Measurements from ENCODE around the gene MLLT6.

DNA sequence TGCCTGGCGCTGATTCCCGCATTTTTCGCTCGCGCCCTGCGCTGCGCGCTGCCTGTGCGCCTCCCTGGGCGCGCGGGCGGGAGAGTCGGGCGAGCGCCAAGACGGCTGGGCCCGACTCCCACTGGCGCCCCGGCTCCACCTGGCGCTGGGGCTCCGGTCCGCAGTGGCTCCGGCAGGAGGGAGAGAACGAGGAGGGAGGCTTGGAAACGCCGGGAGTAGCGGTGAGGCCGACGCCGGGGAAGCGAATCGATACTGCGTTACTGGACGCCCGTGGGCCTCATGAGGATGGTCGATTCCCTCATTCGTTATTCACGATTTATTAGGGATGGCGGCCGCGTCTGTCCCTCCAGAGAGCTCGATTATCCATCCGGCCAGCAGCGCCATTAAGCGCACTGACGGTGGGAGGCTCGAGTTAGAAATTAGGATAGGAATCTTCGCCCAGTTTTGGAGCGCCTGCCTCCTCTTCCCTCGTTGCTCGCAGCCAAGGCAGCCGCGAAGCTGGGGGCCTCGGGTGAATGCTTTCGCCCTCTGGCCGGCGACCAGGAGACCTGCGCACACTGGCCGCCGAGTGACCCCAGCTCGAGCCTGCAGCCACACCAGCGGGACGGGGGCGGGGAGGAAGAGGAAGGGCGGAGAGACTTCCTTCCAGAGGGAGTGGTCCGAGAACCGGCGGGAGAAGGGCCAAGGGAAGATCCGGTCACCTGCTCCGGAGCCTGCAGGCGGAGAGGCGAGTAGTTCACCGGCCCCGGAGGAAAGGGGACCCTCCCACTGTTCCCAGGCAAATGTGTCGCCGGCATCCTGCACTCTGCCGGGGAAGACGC, 44.4 kb downstream of the MLLT6 start:
- TF ChIP-seq EZH2phosphoT487 (conservative IDR thresholded peaks at IDR 0.05; ENCODE audit: low read length): no peak
- TF ChIP-seq, protein P1, sequence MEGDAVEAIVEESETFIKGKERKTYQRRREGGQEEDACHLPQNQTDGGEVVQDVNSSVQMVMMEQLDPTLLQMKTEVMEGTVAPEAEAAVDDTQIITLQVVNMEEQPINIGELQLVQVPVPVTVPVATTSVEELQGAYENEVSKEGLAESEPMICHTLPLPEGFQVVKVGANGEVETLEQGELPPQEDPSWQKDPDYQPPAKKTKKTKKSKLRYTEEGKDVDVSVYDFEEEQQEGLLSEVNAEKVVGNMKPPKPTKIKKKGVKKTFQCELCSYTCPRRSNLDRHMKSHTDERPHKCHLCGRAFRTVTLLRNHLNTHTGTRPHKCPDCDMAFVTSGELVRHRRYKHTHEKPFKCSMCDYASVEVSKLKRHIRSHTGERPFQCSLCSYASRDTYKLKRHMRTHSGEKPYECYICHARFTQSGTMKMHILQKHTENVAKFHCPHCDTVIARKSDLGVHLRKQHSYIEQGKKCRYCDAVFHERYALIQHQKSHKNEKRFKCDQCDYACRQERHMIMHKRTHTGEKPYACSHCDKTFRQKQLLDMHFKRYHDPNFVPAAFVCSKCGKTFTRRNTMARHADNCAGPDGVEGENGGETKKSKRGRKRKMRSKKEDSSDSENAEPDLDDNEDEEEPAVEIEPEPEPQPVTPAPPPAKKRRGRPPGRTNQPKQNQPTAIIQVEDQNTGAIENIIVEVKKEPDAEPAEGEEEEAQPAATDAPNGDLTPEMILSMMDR (IDR thresholded peaks at IDR 0.05; ENCODE audit: insufficient read depth, low read length, poor library complexity, severe bottlenecking): no peak

Measured in SU-DHL-6 (cell line).